Activated T-cell treated with anti-CD3 and anti-CD28 coated beads, Interleukin-2, amount 50 U/mL, for 1 hour (primary cell): ENCODE results near the gene DEGS1.

Source experiments
- DNase-seq: peaks from one replicate; pipeline ENCODE4 v3.0.0-alpha.2; 2020

Gene DEGS1

DNA sequence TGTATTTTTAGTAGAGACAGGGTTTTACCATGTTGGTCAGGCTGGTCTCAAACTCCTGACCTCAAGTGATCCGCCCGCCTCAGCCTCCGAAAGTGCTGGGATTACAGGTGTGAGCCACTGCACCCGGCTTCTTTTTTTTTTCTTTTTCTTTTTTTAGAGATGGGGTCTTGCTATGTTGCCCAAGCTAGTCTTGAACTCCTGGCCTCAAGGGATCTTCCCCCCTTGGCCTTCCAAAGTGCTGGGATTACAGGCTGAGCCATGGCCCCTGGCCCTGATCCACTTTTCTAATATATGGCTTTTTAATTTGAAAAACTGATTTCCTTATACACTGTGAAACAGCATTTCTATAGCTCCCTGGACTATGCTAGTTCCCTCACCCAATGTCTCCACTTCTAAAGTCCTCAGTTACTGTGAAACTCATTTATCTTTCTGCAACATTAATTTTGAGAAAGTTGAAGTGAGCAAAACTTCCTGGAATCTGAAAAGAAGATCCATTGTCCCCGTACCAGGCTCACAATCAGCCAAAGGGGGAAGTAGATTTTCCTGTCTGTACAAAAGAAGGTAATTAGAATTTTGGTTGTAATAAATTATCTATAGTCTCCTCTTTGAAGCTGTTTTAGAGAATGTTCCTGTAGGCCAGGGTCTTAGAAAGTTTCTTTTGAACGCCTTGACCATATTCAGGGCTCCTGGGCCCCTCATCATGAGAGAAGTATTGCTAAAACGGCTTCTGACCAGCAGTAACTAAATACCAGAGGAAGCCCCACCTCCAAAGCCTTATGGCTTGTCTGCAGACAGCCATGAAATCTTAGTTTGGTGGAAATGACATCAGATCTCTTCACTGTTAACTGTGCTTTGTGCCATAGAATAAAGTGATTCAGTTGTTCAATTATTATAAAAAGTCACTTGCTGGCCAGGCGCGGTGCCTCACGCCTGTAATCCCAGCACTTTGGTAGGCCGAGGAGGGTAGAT is 34.9 kb downstream of the DEGS1 start:
- DNase-seq, result no peak

DNA sequence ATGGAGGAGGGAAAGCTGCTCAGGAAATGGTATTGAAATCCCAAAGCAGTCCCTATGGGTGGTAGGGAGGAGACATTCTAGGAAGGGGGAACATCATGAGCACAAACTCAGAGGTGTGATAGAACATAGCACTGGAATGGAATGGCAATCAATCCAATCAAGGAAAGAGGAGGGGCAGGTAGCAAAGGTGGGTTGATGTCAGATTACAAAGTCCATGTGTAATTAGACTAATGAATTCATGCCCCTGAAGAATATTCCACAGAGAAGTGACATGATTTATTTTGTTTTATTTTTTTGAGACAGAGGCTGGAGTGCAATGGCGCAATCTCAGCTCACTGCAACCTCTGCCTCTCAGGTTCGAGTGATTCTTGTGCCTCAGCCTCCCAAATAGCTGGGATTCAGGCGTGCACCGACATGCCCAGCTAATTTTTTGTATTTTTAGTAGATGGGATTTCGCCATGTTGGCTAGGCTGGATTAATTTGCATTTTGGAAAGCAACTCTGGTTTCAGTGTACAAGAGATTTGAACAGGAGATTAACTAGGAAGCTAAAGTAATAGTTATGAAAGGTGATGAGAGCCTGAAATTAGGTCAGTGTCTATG is 36.1 kb downstream of the DEGS1 start:
- no peak for DNase-seq

DNA sequence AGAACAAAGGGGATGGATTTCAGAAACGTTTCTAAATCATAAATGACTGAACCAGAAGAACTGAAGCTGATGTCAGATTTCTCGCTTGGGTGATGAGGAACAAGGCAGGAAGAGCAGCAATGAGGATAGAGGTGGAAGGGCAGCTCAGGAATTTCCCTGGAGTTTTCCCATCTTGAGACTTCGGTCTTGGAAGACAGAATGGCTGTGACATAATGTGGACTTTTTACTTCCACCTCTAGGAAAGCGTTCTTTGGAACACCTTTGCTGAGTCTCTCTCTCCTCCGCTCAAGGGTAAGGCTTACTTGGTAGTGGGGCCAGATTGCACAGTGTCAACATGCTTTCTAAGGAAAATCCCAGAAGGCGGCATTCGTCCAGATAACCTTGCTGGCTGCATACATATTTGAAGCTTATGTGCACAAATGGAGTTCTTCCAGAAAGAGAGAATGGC is 36.6 kb downstream of the DEGS1 start:
- DNase-seq, result no peak

DNA sequence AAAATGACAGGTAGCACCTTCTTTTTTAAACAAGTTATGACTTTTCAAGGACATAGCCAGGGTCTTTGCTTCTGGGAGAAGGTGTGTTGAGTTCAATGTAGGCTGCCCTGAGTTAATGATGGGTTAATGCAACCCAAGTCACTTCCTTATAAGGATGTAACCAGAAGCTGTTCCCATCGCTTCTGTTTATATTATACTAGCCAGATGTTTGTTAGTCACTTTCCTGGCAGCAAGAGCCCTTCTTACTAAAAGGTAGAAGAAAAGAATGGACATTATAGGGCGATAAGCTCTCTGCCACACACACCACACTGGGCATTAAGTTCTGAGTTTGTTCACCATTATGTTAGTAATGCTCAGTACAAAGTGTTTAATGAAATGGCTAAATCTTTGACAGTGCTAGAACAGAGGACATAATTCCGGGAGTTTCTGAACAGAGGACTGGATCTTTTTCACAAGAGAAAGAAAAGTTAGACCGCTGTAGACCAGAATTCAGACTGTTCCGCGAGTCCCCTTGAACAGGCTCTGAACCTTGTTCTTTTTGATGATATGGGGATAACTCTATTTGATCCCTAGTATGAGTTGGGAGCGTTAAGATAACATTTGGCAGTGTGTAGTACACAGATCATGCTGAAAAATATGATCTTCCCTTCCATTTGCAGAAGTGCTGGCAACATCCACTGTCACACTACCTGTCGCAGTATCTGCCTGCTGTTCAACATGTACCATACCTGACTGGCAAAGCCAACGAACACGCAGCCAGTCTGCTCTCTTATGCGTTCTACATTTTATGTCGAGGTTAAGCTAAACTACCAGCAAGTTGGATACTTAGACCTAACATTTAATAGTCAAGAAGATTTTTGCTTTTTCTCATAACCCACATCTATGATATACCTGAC is 41.0 kb downstream of the DEGS1 start:
- no peak for DNase-seq

DNA sequence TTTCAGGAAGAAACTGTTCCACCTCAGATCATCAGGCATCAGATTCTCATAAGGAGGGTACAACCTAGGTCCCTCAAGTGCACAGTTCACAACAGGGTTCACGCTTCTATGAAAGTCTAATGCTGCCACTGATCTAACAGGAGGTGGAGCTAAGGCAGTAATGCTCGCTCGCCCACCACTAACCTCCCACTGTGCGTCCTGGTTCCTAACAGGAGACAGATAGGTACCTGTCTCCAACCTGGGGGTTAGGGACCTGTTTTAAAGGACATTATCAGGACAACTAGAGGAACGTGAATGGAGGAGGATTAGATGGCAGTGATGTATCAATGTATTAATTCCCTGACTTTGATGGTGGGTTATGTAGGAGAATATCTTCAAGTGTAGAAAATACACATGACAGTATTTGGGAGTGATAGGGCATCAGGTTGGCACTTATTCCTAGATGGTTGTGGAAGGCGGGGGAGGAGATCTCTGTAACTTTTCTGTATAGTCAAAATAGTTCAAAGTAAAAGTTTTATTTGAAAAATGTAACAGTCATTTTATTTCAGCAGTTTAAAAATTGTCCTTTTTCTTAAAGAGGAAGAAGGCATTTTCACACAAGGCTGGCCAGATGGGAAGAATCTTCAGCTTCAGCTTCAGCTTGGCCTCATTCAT is 43.9 kb downstream of the DEGS1 start:
- DNase-seq, result no peak

DNA sequence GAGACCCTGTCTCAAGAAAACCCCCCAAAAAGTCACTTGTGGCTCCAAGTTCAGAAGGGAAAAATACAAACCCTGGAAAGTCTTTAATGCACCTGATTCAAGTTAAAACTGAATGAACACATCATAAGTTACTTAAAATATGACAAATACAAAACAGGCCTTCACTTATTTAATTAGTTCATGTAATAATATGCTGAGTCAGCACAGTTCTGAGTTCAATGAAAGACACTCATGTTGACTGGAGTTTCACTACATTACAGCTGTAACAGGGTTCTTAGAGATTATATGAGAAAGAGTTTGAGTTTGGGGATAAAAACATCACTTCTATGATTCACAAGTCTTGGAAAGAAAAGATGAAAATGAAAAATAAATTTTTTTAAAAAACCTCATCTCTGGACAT is 51.0 kb downstream of the DEGS1 start:
- DNase-seq, result no peak

DNA sequence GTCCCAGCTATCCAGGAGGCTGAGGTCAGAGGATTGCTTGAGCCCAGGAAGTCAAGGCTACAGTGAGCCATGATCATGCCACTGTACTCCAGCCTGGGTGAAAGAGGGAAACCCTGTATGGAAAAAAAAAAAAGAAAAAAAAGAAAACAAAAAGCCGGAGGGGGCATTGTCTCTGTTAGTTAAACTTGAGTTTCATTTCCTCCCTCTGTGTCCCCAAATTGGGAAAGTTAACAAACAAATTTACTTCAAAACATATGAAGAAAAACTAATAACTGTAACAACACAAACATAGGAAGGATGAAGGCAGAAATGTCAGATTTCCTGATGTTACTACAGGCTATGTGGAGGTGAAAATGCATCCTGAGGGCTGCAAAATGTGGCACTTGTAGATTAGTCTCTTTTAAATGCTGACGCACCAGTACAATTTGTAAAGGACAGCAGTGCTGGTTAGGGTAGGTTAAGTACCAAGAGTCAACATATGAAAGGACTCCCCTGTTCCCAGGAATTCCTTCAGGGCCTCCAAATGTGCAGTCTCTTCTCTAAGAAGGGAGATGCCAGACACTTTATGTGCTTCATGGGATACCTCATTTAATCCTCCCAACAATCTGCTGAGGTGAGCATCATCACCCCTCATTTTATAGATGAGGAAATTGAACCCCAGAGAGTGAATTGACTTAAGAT is 52.9 kb downstream of the DEGS1 start:
- no peak for DNase-seq

DNA sequence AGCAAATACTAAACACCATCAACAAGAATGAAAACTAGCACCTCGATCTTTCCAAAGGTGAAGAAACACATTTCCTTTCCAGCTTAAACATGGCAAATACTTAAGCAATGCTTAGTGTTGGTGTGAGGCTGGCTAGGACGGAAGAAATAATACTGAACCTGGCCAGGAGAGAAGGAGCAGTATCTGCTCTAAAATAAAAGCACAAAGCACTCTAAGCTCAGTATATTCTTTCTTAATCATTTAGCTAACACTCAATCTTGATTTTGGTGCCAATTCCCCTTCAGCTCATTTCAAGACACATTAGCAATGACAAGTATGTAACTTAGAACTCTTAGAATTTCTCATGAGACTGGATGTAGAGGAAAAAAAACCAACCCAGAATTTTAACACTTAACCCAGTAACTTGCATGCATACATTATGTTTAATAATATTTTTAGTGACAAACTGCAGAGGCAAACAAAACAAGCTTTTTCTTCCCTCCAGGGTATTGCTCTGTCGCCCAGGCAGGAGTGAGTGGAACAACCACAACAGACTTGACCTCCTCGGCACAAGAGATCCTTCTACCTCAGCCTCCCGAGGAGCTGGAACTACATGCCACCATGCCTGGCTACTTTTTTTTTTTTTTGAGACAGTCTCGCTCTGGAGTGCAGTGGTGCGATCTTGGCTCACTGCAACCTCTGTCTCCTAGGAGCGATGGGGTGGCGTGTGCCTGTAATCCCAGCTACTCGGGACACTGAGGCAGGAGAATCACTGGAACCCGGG is 54.3 kb downstream of the DEGS1 start:
- DNase-seq, result no peak

DNA sequence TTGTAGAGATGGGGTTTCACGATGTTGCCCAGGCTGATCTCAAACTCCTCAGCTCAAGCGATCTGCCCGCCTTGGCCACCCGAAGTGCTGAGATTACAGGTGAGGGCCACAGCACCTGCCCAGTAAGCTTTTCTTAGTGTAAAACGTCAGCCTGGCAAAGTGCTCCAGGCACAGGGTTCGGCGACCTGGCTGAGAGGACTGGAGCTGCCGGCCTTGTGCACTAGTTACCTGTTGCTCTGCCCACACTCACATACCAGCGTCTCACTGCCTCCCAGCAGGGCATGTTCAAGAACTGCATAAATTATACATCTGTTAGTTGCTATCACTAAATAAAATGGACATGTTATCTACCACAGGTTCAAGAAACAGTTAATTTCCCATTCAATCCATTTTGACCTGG is 55.2 kb downstream of the DEGS1 start:
- DNase-seq, result no peak

DNA sequence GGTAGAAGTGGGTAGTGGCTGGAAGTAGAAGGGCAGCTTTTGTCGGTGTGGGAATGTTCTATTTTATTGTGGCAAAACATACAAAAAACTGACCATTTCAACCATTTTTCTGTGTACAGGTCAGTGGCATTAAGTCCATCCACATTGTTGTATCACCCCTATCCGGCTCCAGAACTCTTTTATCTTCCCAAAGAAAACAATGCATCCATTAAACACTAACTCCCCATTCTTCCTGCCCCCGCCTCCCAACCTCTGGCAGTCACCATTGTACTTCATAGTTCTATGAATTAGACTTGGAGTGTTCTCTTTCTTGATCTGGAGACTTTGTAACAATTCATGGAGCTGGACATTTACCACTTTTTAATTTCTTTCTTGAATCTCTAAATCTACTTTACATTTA is 55.7 kb downstream of the DEGS1 start:
- no peak for DNase-seq
